ENCODE results near the gene VMP1. TPM values are rescaled to one million over a fixed set of nuclear protein-coding genes. Genes with fewer than 3 reads are reported as not detected.

Gene VMP1
- total and polyA plus RNA-seq, 9 donors = 45.2 to 65.2 (median 52.0) TPM

Other genes starting within 250 kb of the VMP1 start
- gene DHX40, start 142.0 kb upstream of the VMP1 start, total RNA-seq = 40.7 TPM
- gene DHX40, start 142.0 kb upstream of the VMP1 start, polyA plus RNA-seq (ENCODE audit: insufficient read depth in 1 of 8, insufficient read length in 8 of 8, low replicate concordance in 1 of 8) = 10 to 100 TPM; 25.3 to 34.0 (median 28.3) TPM
- 151 TPM for gene CLTC, start 87.8 kb upstream of the VMP1 start, total RNA-seq
- 100 to 1,000 TPM; 109 to 186 (median 137) TPM for gene CLTC, start 87.8 kb upstream of the VMP1 start, polyA plus RNA-seq (ENCODE audit: insufficient read depth in 1 of 8, insufficient read length in 8 of 8, low replicate concordance in 1 of 8)
- gene PTRH2, start 224 bp upstream of the VMP1 start, total RNA-seq = 14.4 TPM
- gene PTRH2, start 224 bp upstream of the VMP1 start, polyA plus RNA-seq (ENCODE audit: insufficient read depth in 1 of 8, insufficient read length in 8 of 8, low replicate concordance in 1 of 8) = 10 to 100 TPM; 10.9 to 20.1 (median 16.3) TPM
- 8.7 TPM for gene TUBD1, start 185.3 kb downstream of the VMP1 start, total RNA-seq
- gene TUBD1, start 185.3 kb downstream of the VMP1 start, polyA plus RNA-seq (ENCODE audit: insufficient read depth in 1 of 8, insufficient read length in 8 of 8, low replicate concordance in 1 of 8) = 10 to 100 TPM in 4 of 8 donors, 1 to 10 TPM in 4; 7.2 to 12.4 (median 10.2) TPM
- gene RPS6KB1, start 185.5 kb downstream of the VMP1 start, total RNA-seq = 29.7 TPM
- gene RPS6KB1, start 185.5 kb downstream of the VMP1 start, polyA plus RNA-seq (ENCODE audit: insufficient read depth in 1 of 8, insufficient read length in 8 of 8, low replicate concordance in 1 of 8) = 10 to 100 TPM; 29.4 to 38.5 (median 34.2) TPM

Data from muscle of leg (tissue), 9 donors.